GM12801 (cell line): ENCODE data around the gene HBQ1.

Source experiments
- TF ChIP-seq, protein P1 (sequence below): IDR thresholded peaks from one replicate; pipeline ENCODE4 v1.5.1; 2011; ENCODE audit warnings: control low read depth; ENCODE audit not compliant: insufficient read length; ENCODE audit errors: extremely low read depth

Gene HBQ1

DNA sequence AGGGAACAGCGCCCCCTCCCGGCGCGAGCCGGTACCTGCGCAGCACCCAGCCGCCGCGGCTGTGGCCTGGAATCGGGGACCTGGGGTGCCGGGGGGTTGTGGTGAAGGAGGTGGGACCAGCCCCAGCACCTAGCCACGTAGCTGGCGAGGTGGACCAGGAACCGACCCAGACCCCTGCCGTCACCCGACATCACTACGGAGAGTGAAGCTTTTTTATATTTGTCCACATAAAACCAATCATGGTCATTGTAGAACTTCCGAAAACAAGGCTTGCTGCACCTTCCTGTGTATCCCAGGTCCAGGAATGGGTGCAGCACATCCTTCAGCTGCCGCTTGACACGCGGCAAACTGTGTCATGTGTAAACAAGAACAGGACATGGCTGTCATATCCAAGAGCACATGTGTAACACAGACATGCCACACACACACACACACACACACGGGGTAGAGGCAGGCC, 1.3 kb downstream of the HBQ1 start:
- TF ChIP-seq, protein P1, sequence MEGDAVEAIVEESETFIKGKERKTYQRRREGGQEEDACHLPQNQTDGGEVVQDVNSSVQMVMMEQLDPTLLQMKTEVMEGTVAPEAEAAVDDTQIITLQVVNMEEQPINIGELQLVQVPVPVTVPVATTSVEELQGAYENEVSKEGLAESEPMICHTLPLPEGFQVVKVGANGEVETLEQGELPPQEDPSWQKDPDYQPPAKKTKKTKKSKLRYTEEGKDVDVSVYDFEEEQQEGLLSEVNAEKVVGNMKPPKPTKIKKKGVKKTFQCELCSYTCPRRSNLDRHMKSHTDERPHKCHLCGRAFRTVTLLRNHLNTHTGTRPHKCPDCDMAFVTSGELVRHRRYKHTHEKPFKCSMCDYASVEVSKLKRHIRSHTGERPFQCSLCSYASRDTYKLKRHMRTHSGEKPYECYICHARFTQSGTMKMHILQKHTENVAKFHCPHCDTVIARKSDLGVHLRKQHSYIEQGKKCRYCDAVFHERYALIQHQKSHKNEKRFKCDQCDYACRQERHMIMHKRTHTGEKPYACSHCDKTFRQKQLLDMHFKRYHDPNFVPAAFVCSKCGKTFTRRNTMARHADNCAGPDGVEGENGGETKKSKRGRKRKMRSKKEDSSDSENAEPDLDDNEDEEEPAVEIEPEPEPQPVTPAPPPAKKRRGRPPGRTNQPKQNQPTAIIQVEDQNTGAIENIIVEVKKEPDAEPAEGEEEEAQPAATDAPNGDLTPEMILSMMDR: no peak

DNA sequence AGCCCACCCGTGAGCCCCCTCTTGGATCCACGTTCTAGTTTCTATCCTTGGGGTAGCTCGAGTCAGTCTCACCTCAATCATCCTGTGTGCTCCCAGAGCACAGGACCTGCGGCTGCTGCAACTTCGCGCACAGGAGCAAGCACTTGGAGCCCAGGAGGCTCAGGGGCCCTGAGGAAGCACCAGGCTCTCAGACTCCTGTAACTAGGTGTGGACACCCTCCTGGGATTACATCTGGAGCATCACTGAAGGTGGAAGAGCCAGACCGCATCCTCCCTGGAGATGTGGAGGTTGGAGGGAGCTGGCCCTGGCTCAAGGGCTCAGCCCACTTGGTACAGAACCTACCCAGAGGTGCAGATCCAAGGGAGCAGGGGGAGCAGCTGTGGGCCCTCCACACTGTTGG, 2.7 kb downstream of the HBQ1 start:
- TF ChIP-seq, protein P1: no peak

DNA sequence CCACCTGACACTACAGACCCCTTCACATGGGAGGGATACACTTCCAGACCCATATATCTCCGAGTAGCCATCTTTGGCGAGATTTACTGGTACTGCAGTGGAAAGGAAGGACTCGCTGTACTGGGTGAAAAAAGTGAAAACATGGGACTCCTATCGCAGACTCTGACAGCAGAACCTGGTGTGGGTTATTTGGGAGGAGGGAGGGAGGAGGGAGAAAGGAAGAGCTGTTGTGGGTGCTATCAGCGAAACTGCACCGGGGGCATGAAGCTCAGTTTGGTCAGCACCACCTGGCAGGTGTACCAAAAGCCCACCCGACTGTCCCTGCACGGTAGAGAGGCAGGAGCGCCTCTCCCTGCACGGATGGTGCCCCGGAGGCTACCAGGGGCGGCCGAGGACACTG, 5.0 kb downstream of the HBQ1 start:
- TF ChIP-seq, protein P1: no peak

DNA sequence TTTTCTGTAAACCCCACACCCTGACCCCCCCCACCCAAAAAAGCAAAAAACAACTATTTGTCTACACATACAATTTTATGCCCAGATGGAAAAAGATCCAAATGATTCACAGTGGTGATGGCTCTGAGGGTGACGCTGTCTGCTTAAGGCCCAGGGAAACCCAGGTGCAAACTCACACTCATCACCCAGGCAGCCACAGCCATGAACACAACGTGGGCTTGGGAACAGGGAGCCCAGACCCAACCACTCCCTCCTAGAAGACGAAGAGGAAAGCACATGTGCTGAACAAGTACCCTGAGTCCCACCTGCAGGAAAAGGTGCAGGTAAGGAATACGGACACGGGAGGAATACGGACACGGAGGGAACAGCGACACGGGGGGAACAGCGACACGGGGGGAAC, 5.4 kb downstream of the HBQ1 start:
- TF ChIP-seq, protein P1: no peak

DNA sequence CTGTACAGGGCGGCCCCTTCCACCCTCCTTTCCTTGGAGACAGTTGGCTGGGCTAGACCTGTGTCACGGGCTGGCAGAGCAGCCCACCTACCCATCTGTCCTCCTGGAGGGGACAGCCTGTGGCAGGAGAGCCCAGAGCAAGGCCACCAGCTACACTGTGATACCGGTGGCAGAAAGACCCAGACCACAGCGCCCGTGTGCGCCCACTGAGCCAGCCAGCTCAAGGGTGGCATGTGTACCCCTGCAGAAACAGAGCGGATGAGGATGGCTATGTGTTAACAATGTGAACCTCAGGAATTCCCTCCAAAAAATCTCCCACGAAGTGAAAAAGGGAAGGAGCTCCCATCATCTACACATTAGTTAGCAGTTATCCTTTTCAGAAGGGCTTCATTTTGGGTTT, 7.1 kb downstream of the HBQ1 start:
- TF ChIP-seq, protein P1: no peak

DNA sequence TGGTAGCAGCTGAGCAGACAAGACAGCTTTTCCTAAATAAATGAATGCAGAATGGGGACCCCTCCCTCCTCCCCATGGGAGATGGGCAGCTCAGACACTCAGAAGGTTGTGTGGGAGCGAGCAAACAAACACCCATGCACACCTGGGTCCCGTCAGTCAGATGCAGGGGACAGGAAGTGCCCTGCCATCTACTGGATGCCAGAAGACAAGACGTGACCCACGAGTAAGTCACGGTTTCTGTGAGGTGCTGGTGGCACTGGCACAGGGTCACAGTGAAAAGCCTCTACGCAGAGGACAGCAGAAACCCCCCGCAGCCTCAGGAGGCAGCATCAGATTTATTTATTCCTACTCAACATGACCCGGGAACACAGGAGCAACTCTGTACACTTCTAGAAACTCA, 8.4 kb downstream of the HBQ1 start:
- TF ChIP-seq, protein P1: no peak

DNA sequence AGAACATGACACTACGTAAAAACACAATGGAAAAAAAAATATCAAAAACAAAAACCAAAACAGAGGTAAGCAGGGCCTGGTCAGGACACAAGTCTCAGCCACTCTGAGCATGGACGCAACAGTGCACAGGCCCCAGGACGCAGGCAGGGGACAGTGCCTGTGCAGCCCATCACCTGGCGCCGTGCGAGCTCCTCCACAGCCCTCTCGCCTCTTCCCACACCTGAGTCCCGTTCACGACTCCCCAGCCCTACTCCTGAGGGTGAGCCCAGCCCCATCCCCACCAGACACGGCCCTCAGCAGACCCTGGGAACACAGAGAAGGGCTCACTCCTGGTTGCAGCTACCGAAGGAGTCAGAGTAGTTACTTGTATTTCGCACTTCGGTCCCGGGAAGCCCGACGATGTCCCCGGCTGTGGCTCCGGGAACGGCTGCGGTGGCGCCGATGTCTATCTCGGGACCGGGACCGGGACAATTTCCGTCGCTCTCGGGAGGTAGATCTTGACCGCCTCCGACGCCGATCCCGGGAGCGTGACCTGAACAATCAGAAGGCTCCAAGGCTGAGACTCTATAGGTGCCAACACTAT, 9.4 kb downstream of the HBQ1 start:
- TF ChIP-seq, protein P1: no peak
